ENCODE data around the gene CD52. TPM values are rescaled to one million over a fixed set of nuclear protein-coding genes. Genes with fewer than 3 reads are reported as not detected.

Gene CD52, protein sequence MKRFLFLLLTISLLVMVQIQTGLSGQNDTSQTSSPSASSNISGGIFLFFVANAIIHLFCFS
- total RNA-seq, result not detected

DNA sequence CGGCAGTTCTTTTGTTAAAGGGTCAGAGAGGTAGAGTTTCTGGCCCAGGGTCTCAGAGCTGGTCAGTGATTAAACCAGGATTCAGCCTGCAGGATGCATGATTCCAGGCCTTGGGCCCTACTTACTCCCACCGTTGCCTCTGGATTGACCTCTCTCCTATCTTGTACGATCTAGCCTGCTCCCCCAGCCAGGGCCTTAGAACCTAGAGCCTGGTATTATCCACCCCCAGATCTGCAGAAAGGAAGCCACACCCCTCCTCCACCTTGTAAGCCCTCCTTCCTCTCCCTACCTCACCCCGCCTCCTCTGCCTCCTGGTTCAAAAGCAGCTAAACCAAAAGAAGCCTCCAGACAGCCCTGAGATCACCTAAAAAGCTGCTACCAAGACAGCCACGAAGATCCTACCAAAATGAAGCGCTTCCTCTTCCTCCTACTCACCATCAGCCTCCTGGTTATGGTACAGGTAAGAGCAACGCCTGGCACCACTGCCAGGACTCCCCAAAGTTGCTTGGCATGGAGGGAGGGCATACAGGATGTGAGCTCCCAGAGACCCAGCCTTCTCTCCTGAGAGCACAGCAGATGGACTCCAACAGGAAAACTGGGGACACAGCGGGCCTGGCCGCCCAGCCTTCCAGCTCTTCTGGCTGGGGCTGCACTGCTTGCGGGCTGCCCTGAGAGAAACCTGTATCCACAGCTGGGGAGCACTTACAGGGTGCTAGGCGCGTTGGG is at the start of gene CD52:
TSS of gene CD52 (plus strand) at position 347 of the 726 bp plus-strand sequence. CDS start at position 407, 60 bp downstream.

DNA sequence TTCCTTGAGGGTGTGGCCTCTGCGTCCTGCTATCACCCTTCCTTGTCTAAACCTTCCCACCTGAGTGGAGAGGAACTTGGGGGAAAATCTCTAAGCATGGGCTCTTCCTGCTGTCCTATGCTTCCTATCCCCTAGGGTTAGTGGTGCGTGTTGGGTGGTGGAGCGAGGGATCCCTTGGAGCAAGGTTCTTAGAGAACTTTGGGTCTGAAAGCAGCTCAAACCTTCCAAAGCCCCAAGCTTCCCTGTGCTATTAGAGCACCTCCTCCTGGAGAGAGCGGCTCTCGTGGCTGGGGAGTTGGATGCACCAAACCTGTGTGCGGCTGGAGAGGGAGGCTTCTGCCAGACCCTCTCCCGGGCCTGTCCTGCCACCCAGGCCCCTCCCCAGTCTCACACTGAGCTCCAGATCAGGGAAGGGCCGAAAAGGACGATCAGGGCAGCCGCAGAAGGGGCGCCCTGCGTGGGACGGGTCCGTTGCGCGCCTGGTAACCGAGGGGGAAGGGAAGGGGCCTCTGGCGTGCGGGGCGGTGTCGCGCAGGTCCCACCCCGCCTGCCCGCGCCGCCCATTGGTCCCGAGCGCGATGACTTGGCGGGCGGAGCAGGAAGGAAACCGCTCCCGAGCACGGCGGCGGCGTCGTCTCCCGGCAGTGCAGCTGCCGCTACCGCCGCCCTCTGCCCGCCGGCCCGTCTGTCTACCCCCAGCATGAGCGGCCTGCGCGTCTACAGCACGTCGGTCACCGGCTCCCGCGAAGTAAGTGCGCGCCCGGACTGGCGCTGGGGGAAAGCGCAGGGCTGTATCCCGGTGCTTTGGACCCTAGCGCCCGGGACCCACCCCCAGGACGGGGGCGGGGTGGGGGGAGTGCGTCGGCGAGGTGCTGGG is 38.1 kb upstream of the CD52 start, which contains the start of gene SH3BGRL3:
TSS of gene SH3BGRL3 (plus strand) at position 631 of the 877 bp plus-strand sequence. CDS start at position 701, 70 bp downstream.

DNA sequence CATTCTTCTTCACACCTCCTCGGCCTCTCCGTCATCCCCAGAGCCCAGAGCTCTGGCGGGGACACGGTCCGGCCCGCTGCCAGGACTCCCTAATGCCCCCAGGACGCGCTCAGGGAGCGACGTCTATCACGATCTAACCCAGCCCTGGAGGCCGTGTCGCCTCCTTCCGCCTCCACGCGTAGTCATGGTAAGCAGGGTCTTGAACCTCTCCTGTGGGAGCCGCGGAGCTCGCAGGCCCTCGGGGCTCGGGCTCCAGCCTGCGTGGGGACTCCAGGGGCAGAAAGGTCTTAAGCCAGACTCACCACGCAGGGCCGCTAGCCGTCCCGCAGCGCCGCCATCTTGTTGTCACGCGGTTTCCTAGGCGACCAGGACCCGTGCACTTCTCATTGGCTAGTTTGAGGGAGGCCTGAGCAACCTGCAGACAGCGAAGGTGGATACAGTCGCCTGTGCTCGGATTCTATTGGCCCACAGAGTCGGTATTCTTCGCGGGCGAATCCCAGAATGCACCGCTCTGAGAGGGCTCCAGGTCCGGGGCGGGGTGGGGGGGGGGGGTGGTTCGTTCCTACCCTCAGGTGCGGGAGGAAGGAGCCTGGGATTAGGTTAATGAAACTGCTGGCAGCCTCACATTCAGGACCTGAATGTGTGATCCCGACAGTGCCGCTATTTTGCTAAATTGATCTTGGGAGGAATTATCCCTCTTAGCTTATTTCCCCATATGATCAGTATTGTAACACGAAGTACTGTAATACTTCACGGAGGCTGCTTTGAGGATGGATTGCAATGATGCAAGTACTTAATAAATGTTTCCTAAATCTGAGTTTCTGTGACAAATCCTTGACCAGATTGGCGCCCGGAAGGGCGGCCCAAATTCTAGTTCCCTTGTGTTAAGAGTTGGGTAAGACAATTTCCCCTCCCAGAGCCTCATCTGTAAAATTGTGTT is 11.2 kb upstream of the CD52 start, which contains the start of gene UBXN11:
TSS of gene UBXN11 (minus strand) at position 347 of the 940 bp plus-strand sequence. CDS start 3,753 bp downstream, outside the sequence.

DNA sequence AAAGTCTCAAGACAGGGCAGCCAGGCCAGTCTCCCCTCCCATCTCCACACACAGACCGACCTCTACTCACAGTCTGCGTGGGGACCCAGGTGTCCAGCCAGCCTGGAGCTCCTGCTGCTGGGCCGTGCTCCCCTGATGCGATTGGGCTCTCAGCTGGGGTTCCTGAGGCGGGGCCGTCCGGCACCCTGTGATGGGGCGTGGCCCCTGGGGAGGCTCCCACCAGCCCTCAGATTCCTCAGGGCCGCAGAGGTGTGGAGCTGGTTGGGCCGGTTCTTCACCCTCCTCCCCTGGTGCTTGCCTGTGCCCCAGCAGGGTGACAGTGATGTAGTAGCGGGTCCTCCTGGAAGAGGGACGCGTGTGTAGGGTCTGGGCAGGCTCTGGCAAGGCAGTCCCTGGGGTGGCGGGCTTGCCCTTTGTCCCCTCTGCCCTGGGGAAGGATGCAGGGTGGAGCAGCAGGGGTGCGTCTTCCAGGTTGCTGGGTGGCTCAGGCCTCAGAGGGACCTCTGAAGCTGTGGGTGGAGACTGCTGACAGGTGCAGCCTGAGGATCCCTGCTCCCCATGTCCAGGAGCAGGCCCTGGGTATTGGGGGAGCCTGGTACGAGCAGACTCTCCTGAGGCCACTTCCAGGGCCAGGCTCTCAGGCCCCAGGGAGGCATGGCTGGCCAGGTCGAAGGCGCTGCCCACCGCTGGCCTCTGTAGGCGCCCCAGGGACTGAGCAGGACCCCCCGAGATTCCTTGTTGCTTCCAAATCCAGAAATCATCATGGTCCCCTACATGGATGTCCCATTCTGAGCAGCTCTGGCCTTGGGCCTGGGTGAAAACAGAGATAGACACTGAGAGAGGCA is 36.4 kb downstream of the CD52 start, which contains the start of gene CRYBG2:
TSS of gene CRYBG2 (minus strand) at position 155 of the 845 bp plus-strand sequence. CDS start 7,473 bp downstream, outside the sequence.

Other genes with a start within 250 kb of the CD52 start
- 1 to 10 TPM; 6.5 to 7.7 TPM for gene PDIK1L, start 206.1 kb upstream of the CD52 start, total RNA-seq
- not detected for gene FAM110D, start 158.9 kb upstream of the CD52 start, total RNA-seq
- gene C1orf232, start 149.0 kb upstream of the CD52 start, total RNA-seq, result not detected
- gene ZNF593, start 148.1 kb upstream of the CD52 start, total RNA-seq, result 10 to 100 TPM; 20.6 to 44.0 TPM
- not detected for gene ZNF593OS, start 146.1 kb upstream of the CD52 start, total RNA-seq
- under 1 TPM; 0.33 to 0.34 TPM for gene CNKSR1, start 140.5 kb upstream of the CD52 start, total RNA-seq
- gene CATSPER4, start 127.4 kb upstream of the CD52 start, total RNA-seq, result not detected
- gene CEP85, start 83.8 kb upstream of the CD52 start, total RNA-seq, result 10 to 100 TPM in 1 of 2 donors, 1 to 10 TPM in 1; 10.0 to 22.3 TPM
- 10 to 100 TPM; 11.7 to 15.7 TPM for gene SH3BGRL3, start 37.9 kb upstream of the CD52 start, total RNA-seq
- 1 to 10 TPM; 6.0 to 9.3 TPM for gene UBXN11, start 11.3 kb upstream of the CD52 start, total RNA-seq
- gene CRYBG2, start 36.2 kb downstream of the CD52 start, total RNA-seq, result not detected
- gene ZNF683, start 54.8 kb downstream of the CD52 start, total RNA-seq, result not detected
- gene LIN28A, start 92.9 kb downstream of the CD52 start, total RNA-seq, result not detected
- gene DHDDS, start 114.4 kb downstream of the CD52 start, total RNA-seq, result 10 to 100 TPM; 50.2 to 59.6 TPM
- 100 to 1,000 TPM; 188 to 391 TPM for gene HMGN2, start 154.5 kb downstream of the CD52 start, total RNA-seq
- gene RPS6KA1, start 211.8 kb downstream of the CD52 start, total RNA-seq, result 10 to 100 TPM in 1 of 2 donors, 1 to 10 TPM in 1; 5.9 to 12.7 TPM